ENCODE data around the gene ERG.

GRCh38 chr21:38416791-38417190 lies 81.5 kb downstream of the ERG start:
- TF ChIP-seq CTCF (conservative IDR thresholded peaks at IDR 0.05; ENCODE audit: low read length) = no peak
- no peak for TF ChIP-seq EZH2phosphoT487 (IDR thresholded peaks at IDR 0.05; ENCODE audit: borderline replicate concordance)
